Gastroesophageal sphincter (tissue), 3 donors: ENCODE results near the gene HOPX.

Experiments used
- CTCF ChIP-seq, 4 experiments: fragments of 200-600 bp in 2 of 4; fragments of 450-650 bp in 2 of 4; sonication (generic) in 1 of 4; IDR thresholded peaks; one replicate each; pipeline ENCODE4 v1.5.1; 2017 to 2019; ENCODE audit warnings: antibody characterized with exemption in 4 of 4, mild to moderate bottlenecking in 2 of 4, moderate library complexity in 2 of 4
- EP300 ChIP-seq: sonication (generic); formaldehyde crosslinking; IDR thresholded peaks from one replicate; pipeline ENCODE4 v1.6.1; 2017; ENCODE audit warnings: antibody characterized with exemption, mild to moderate bottlenecking
- POLR2A ChIP-seq, 2 donors: fragments of 450-650 bp; IDR thresholded peaks; one replicate each; pipeline ENCODE4 v1.6.1; 2017; ENCODE audit warnings: antibody characterized with exemption in 2 of 2, mild to moderate bottlenecking in 2 of 2, moderate library complexity in 1 of 2

GRCh38 chr4:56651056-56651350, 30.1 kb downstream of the HOPX start:
- TF ChIP-seq CTCF (IDR thresholded peaks at IDR 0.05): no peak
- no peak for TF ChIP-seq POLR2A (IDR thresholded peaks at IDR 0.05)
- TF ChIP-seq EP300: no peak
